Embryonic facial prominence (tissue), 1 donor: ENCODE data around the gene DLX6.
"Not testable (repeated sequence)": the region's sequence is repeated elsewhere in the genome, so short reads cannot be mapped to it uniquely, and the experiment has no call there.

ENCODE experiments used
- DNase-seq: peaks from one replicate; pipeline ENCODE4 v3.0.0-alpha.2; 2016; ENCODE audit errors: extremely low spot score

DLX6 gene

GRCh38 chr7:97022491-97023306 lies 17.3 kb downstream of the DLX6 start:
- DNase-seq, result no peak

GRCh38 chr7:97024209-97025129 lies 19.1 kb downstream of the DLX6 start, which contains the start of gene DLX5:
Gene DLX5, minus strand, starts transcription at chr7:97024831. Its CDS starts 208 bp downstream, at chr7:97024623.
- DNase-seq, result peak; percentile 85

- DNase-seq, result no peak
These were observed 19.8 kb downstream of the DLX6 start for GRCh38 chr7:97025130-97025499.

- no peak for DNase-seq
These were observed 20.8 kb downstream of the DLX6 start for GRCh38 chr7:97025983-97026714.

- DNase-seq, result no peak
These were observed 21.5 kb downstream of the DLX6 start for GRCh38 chr7:97026715-97027426.

GRCh38 chr7:97027427-97028234 lies 22.3 kb downstream of the DLX6 start:
- DNase-seq, result peak; percentile 86

GRCh38 chr7:97034213-97034852 lies 29.0 kb downstream of the DLX6 start:
- not testable (repeated sequence) for DNase-seq

GRCh38 chr7:97039374-97040065 lies 34.2 kb downstream of the DLX6 start:
- DNase-seq, result no peak

GRCh38 chr7:97043281-97043680 lies 37.9 kb downstream of the DLX6 start:
- DNase-seq, result no peak
